Glutamatergic neuron (in vitro differentiated cells): ENCODE measurements around the gene FIBIN. TPM values are rescaled to one million over a fixed set of nuclear protein-coding genes. Genes with fewer than 3 reads are reported as not detected.

Source experiments
- total RNA-seq: library from RNA; stranded (reverse); fragmentation: NEBNext Ultra II Directional; extraction: Animal tissue kit (Norgen Biotek cat#: 25700); gene quantifications from one replicate; pipeline ENCODE4 v1.2.1, GENCODE V29; 2021; ENCODE audit not compliant: unreplicated experiment

FIBIN gene
- total RNA-seq, 1 donor from 2014 or later: 0.22 TPM

Other genes with a start within 250 kb of the FIBIN start
- not detected for gene BBOX1, start 46.7 kb downstream of the FIBIN start, total RNA-seq